Measurements from ENCODE around the gene C16orf54. TPM values are rescaled to one million over a fixed set of nuclear protein-coding genes. Genes with fewer than 3 reads are reported as not detected.

The C16orf54 gene
- total and polyA plus RNA-seq, 7 donors, result 0.46 to 10.1 (median 1.0) TPM; not detected in 1

GRCh38 chr16:29770250-29770929 is 24.6 kb upstream of the C16orf54 start:
- Histone ChIP-seq H3K27me3 (no peaks in the 10 kb centered on the region), H3K27ac (no peak overlapping the region), H3K9me3 (no peaks in the 10 kb centered on the region), H3K4me3 (no peak overlapping the region), H3K36me3 (no peaks in the 10 kb centered on the region), H3K4me1 (no peaks in the 10 kb centered on the region)
- intact Hi-C loops (cut with DNase I), result no loop called here
- no peak for TF ChIP-seq POLR2A (IDR thresholded peaks at IDR 0.05)
- TF ChIP-seq POLR2AphosphoS5 (IDR thresholded peaks at IDR 0.05), result no peak
- TF ChIP-seq CTCF (IDR thresholded peaks at IDR 0.05), result no peak
- no peak for TF ChIP-seq EP300 (IDR thresholded peaks at IDR 0.05)
- 41 to 69% methylated on average over 7 of the region's 7 CpGs for WGBS, 2 donors
- no peak for DNase-seq

GRCh38 chr16:29769507-29769906 is 23.7 kb upstream of the C16orf54 start:
- intact Hi-C loops (cut with DNase I), result no loop called here
- H3K27ac ChIP-seq, result no peak overlapping the region
- H3K27me3 ChIP-seq, result no peaks in the 10 kb centered on the region
- H3K9me3 ChIP-seq, result no peaks in the 10 kb centered on the region
- no peak overlapping the region for H3K4me3 ChIP-seq
- no peaks in the 10 kb centered on the region for H3K36me3 ChIP-seq
- WGBS, 2 donors, result 77 to 85% methylated on average over 2 of the region's 2 CpGs
- no peak for DNase-seq
- H3K4me1 ChIP-seq, result no peaks in the 10 kb centered on the region
- TF ChIP-seq EP300 (IDR thresholded peaks at IDR 0.05), result no peak
- TF ChIP-seq POLR2AphosphoS5 (IDR thresholded peaks at IDR 0.05), result no peak
- no peak for TF ChIP-seq POLR2A (IDR thresholded peaks at IDR 0.05)
- no peak for TF ChIP-seq CTCF (IDR thresholded peaks at IDR 0.05)

GRCh38 chr16:29767062-29767461 is 21.3 kb upstream of the C16orf54 start:
- H3K9me3 ChIP-seq, result no peaks in the 10 kb centered on the region
- H3K27me3 ChIP-seq, result no peaks in the 10 kb centered on the region
- H3K27ac ChIP-seq, result no peak overlapping the region
- DNase-seq, result no peak
- 94 to 95% methylated on average over 3 of the region's 3 CpGs for WGBS, 2 donors
- intact Hi-C loops (cut with DNase I), result no loop called here
- no peak overlapping the region for H3K4me3 ChIP-seq
- no peaks in the 10 kb centered on the region for H3K36me3 ChIP-seq
- no peaks in the 10 kb centered on the region for H3K4me1 ChIP-seq
- no peak for TF ChIP-seq CTCF (IDR thresholded peaks at IDR 0.05)
- TF ChIP-seq EP300 (IDR thresholded peaks at IDR 0.05), result no peak
- no peak for TF ChIP-seq POLR2AphosphoS5 (IDR thresholded peaks at IDR 0.05)
- no peak for TF ChIP-seq POLR2A (IDR thresholded peaks at IDR 0.05)

- no peak overlapping the region for H3K27ac ChIP-seq
- H3K36me3 ChIP-seq, result no peaks in the 10 kb centered on the region
- H3K4me1 ChIP-seq, result no peaks in the 10 kb centered on the region
- no peaks in the 10 kb centered on the region for H3K9me3 ChIP-seq
- no peak overlapping the region for H3K4me3 ChIP-seq
- intact Hi-C loops (cut with DNase I), result no loop called here
- TF ChIP-seq POLR2AphosphoS5 (IDR thresholded peaks at IDR 0.05), result no peak
- TF ChIP-seq CTCF (IDR thresholded peaks at IDR 0.05), result no peak
- no peak for TF ChIP-seq EP300 (IDR thresholded peaks at IDR 0.05)
- no peak for TF ChIP-seq POLR2A (IDR thresholded peaks at IDR 0.05)
- DNase-seq, result no peak
- 90 to 91% methylated on average over 3 of the region's 3 CpGs for WGBS, 2 donors
- no peaks in the 10 kb centered on the region for H3K27me3 ChIP-seq
Observed at GRCh38 chr16:29766571-29766970, 20.8 kb upstream of the C16orf54 start.

Data from sigmoid colon (tissue), 7 donors.